Globus pallidus (tissue), 1 donor: ENCODE results near the gene ANAPC15.
"Not testable (repeated sequence)": the region's sequence is repeated elsewhere in the genome, so short reads cannot be mapped to it uniquely, and the experiment has no call there.

Source experiments
- DNase-seq: peaks from one replicate; pipeline ENCODE4 v3.0.0-alpha.2; 2015; ENCODE audit warnings: low spot score

Gene ANAPC15

GRCh38 chr11:72112143-72112977, at the start of gene ANAPC15:
Gene ANAPC15, minus strand, starts transcription at chr11:72112695. Its CDS starts 1,419 bp downstream, at chr11:72111276.
- peak; percentile 100 for DNase-seq

- DNase-seq, result no peak
Observed at GRCh38 chr11:72160319-72160718, 47.8 kb upstream of the ANAPC15 start.

GRCh38 chr11:72157131-72157530, 44.6 kb upstream of the ANAPC15 start:
- DNase-seq, result no peak

GRCh38 chr11:72155751-72156150, 43.3 kb upstream of the ANAPC15 start:
- no peak for DNase-seq

- DNase-seq, result no peak
Observed at GRCh38 chr11:72154816-72155215, 42.3 kb upstream of the ANAPC15 start.

GRCh38 chr11:72153874-72154273, 41.4 kb upstream of the ANAPC15 start:
- DNase-seq, result not testable (repeated sequence)

- DNase-seq, result no peak
Observed at GRCh38 chr11:72150882-72151281, 38.4 kb upstream of the ANAPC15 start.

- DNase-seq, result no peak
Observed at GRCh38 chr11:72146625-72147024, 34.1 kb upstream of the ANAPC15 start.

GRCh38 chr11:72144807-72145565, 32.5 kb upstream of the ANAPC15 start:
- DNase-seq, result no peak

- DNase-seq, result not testable (repeated sequence)
Observed at GRCh38 chr11:72142543-72142942, 30.0 kb upstream of the ANAPC15 start.

- not testable (repeated sequence) for DNase-seq
Observed at GRCh38 chr11:72142086-72142485, 29.6 kb upstream of the ANAPC15 start.

GRCh38 chr11:72141066-72141465, 28.6 kb upstream of the ANAPC15 start:
- DNase-seq, result no peak

GRCh38 chr11:72140661-72141060, 28.2 kb upstream of the ANAPC15 start:
- no peak for DNase-seq

- DNase-seq, result no peak
Observed at GRCh38 chr11:72139500-72139899, 27.0 kb upstream of the ANAPC15 start.

GRCh38 chr11:72138821-72139390, 26.4 kb upstream of the ANAPC15 start:
- DNase-seq, result no peak

GRCh38 chr11:72136684-72137262, 24.3 kb upstream of the ANAPC15 start:
- DNase-seq, result no peak

- DNase-seq, result no peak
Observed at GRCh38 chr11:72135891-72136683, 23.6 kb upstream of the ANAPC15 start.

- not testable (repeated sequence) for DNase-seq
Observed at GRCh38 chr11:72135473-72135872, 23.0 kb upstream of the ANAPC15 start, which contains the start of gene FOLR3. Gene FOLR3, plus strand, starts transcription at chr11:72135725. Its CDS starts 228 bp downstream, at chr11:72135953.

- no peak for DNase-seq
Observed at GRCh38 chr11:72132646-72133045, 20.2 kb upstream of the ANAPC15 start.

- DNase-seq, result no peak
Observed at GRCh38 chr11:72129381-72129780, 16.9 kb upstream of the ANAPC15 start.

GRCh38 chr11:72127923-72128322, 15.4 kb upstream of the ANAPC15 start:
- no peak for DNase-seq
